Aorta (tissue), 5 donors: ENCODE measurements around the gene AUNIP. TPM values are rescaled to one million over a fixed set of nuclear protein-coding genes. Genes with fewer than 3 reads are reported as not detected.

ENCODE experiments used
- ATAC-seq: fragments of 200-7000 bp; cut with Tn5 transposase; one replicate; pipeline ENCODE4 v1.9.1; 2022; ENCODE audit warnings: moderate library complexity; ENCODE audit not compliant: low FRiP score
- DNase-seq, 2 donors: peaks; one replicate each; pipeline ENCODE4 v3.0.0-alpha.2; 2020
- H3K27ac ChIP-seq, 2 donors: one replicate each; pipeline ENCODE4 v1.5.1; 2013; ENCODE audit warnings: low read length in 2 of 2, mild to moderate bottlenecking in 2 of 2, moderate library complexity in 2 of 2, control low read depth in 1 of 2, inconsistent platforms in 1 of 2, low read depth in 1 of 2
- H3K27me3 ChIP-seq, 2 donors: one replicate each; pipeline ENCODE4 v1.6.1; 2013; ENCODE audit warnings: control low read depth in 1 of 2, low read length in 1 of 2, mild to moderate bottlenecking in 1 of 2, moderate library complexity in 1 of 2; ENCODE audit not compliant: insufficient read depth in 2 of 2, control insufficient read depth in 1 of 2
- H3K36me3 ChIP-seq, 2 donors: one replicate each; pipeline ENCODE4 v1.6.1; 2013; ENCODE audit warnings: control low read depth in 1 of 2, low read length in 1 of 2, mild to moderate bottlenecking in 1 of 2; ENCODE audit not compliant: insufficient read depth in 2 of 2, control insufficient read depth in 1 of 2
- H3K4me1 ChIP-seq, 2 donors: one replicate each; pipeline ENCODE4 v1.6.1; 2013; ENCODE audit warnings: low read length in 2 of 2, control low read depth in 1 of 2, mild to moderate bottlenecking in 1 of 2, moderate library complexity in 1 of 2; ENCODE audit not compliant: insufficient read depth in 2 of 2, control insufficient read depth in 1 of 2
- H3K4me3 ChIP-seq, 2 donors: one replicate each; pipeline ENCODE4 v1.5.1; 2013; ENCODE audit warnings: low read length in 2 of 2, control low read depth in 1 of 2, mild to moderate bottlenecking in 1 of 2
- H3K9me3 ChIP-seq: one replicate; pipeline ENCODE4 v1.6.1; 2013; ENCODE audit warnings: mild to moderate bottlenecking, low read length; ENCODE audit not compliant: control insufficient read depth
- WGBS, 2 donors: extraction: QIAGEN DNeasy Blood & Tissue Kit; methylation state at CpG; one replicate each; pipeline ENCODE4 v1.1.7; 2013; 5-methylcytosine and 5-hydroxymethylcytosine counted together
- intact Hi-C, 2 donors: fragments of 100-400 bp; cut with DNase I; formaldehyde crosslinking; loops; one replicate each; pipeline versions ENCODE4 v1.14.2 to v1.15.0; 2022
- polyA plus RNA-seq, 2 donors: library from polyadenylated mRNA; stranded (reverse); fragments of 200-250 nt; gene quantifications; one replicate each; pipeline ENCODE4 v1.2.3, GENCODE V29; 2013
- total RNA-seq, 2 donors: library from RNA; stranded (reverse); fragmentation: NEBNext Ultra II Directional; extraction: Animal tissue kit (Norgen Biotek cat#: 25700); gene quantifications; one replicate each; pipeline ENCODE4 v1.2.1, GENCODE V29; 2021
- donor health status: healthy with polysubstance abuse.
- donor health status: Bipolar disorder and iron deficiency.
- donor health status: DM: no; HTN: no; CAD: no.
- donor health status: DM: no; HTN: no; CAD: no.
- donor health status: DM: yes; HTN: yes; CAD: no.

AUNIP gene
- total and polyA plus RNA-seq, 4 donors = not detected

- WGBS, 2 donors = 90 to 93% methylated on average over 25 of the region's 25 CpGs
- DNase-seq = peak in 1 of 2 donors; percentile 51
- no peak for ATAC-seq
- Histone ChIP-seq H3K4me3 (no peak overlapping the region), H3K27me3 (no peaks in the 10 kb centered on the region), H3K36me3 (no peaks in the 10 kb centered on the region), H3K9me3 (no peaks in the 10 kb centered on the region), H3K27ac (no peak overlapping the region), H3K4me1 (no peaks in the 10 kb centered on the region)
- intact Hi-C loops = no loop called here
These were observed 4.4 kb upstream of the AUNIP start for GRCh38 chr1:25863486-25864262.

GRCh38 chr1:25862785-25863485, 3.7 kb upstream of the AUNIP start:
- no peak for ATAC-seq
- Histone ChIP-seq H3K27me3 (no peaks in the 10 kb centered on the region), H3K4me1 (no peaks in the 10 kb centered on the region), H3K4me3 (no peak overlapping the region), H3K9me3 (no peaks in the 10 kb centered on the region), H3K36me3 (no peaks in the 10 kb centered on the region), H3K27ac (no peak overlapping the region)
- intact Hi-C loops = no loop called here
- WGBS, 2 donors = 91 to 93% methylated on average over 20 of the region's 20 CpGs
- peak in 1 of 2 donors; percentile 66 for DNase-seq

GRCh38 chr1:25861316-25862286, 2.3 kb upstream of the AUNIP start:
- Histone ChIP-seq H3K4me3 (no peak overlapping the region), H3K4me1 (no peaks in the 10 kb centered on the region), H3K27me3 (no peaks in the 10 kb centered on the region), H3K36me3 (no peaks in the 10 kb centered on the region), H3K9me3 (no peaks in the 10 kb centered on the region), H3K27ac (no peak overlapping the region)
- intact Hi-C loops = no loop called here
- no peak for DNase-seq
- no peak for ATAC-seq
- 83 to 92% methylated on average over 16 of the region's 16 CpGs for WGBS, 2 donors

GRCh38 chr1:25858494-25858893, 763 bp downstream of the AUNIP start:
- Histone ChIP-seq H3K27me3 (no peaks in the 10 kb centered on the region), H3K36me3 (no peaks in the 10 kb centered on the region), H3K4me3 (no peak overlapping the region), H3K9me3 (no peaks in the 10 kb centered on the region), H3K4me1 (no peaks in the 10 kb centered on the region), H3K27ac (no peak overlapping the region)
- WGBS, 2 donors = 45 to 52% methylated on average over 7 of the region's 7 CpGs
- DNase-seq (no peak), ATAC-seq (no peak)
- intact Hi-C loops = no loop called here

GRCh38 chr1:25856856-25857255, 2.4 kb downstream of the AUNIP start:
- DNase-seq (no peak), ATAC-seq (no peak)
- Histone ChIP-seq H3K36me3 (no peaks in the 10 kb centered on the region), H3K27me3 (no peaks in the 10 kb centered on the region), H3K4me1 (no peaks in the 10 kb centered on the region), H3K27ac (no peak overlapping the region), H3K4me3 (no peak overlapping the region), H3K9me3 (no peaks in the 10 kb centered on the region)
- intact Hi-C loops = no loop called here
- 93 to 94% methylated on average over 11 of the region's 11 CpGs for WGBS, 2 donors

- H3K4me3 ChIP-seq = no peak overlapping the region
- DNase-seq (no peak), ATAC-seq (no peak)
- H3K27ac ChIP-seq = no peak overlapping the region
- H3K27me3 ChIP-seq = no peaks in the 10 kb centered on the region
- no peaks in the 10 kb centered on the region for H3K9me3 ChIP-seq
- WGBS, 2 donors = 98 to 99% methylated on average over 2 of the region's 2 CpGs
- intact Hi-C loops = no loop called here
- no peaks in the 10 kb centered on the region for H3K36me3 ChIP-seq
- H3K4me1 ChIP-seq = no peaks in the 10 kb centered on the region
These were observed 4.7 kb downstream of the AUNIP start for GRCh38 chr1:25854554-25854953.

- no peaks in the 10 kb centered on the region for H3K36me3 ChIP-seq
- no peak for ATAC-seq
- no peak overlapping the region for H3K4me3 ChIP-seq
- no peaks in the 10 kb centered on the region for H3K27me3 ChIP-seq
- no peak for DNase-seq
- intact Hi-C loops = no loop called here
- no peaks in the 10 kb centered on the region for H3K9me3 ChIP-seq
- WGBS, 2 donors = 84 to 100% methylated on average over 1 of the region's 1 CpG
- H3K4me1 ChIP-seq = no peaks in the 10 kb centered on the region
- H3K27ac ChIP-seq = no peak overlapping the region
These were observed 10.7 kb downstream of the AUNIP start for GRCh38 chr1:25848531-25848930.

GRCh38 chr1:25847929-25848328, 11.3 kb downstream of the AUNIP start:
- no peaks in the 10 kb centered on the region for H3K9me3 ChIP-seq
- intact Hi-C loops = no loop called here
- H3K4me3 ChIP-seq = no peak overlapping the region
- H3K27me3 ChIP-seq = no peaks in the 10 kb centered on the region
- ATAC-seq (no peak), DNase-seq (no peak)
- H3K27ac ChIP-seq = no peak overlapping the region
- H3K36me3 ChIP-seq = no peaks in the 10 kb centered on the region
- WGBS, 2 donors = 76 to 77% methylated on average over 4 of the region's 4 CpGs
- no peaks in the 10 kb centered on the region for H3K4me1 ChIP-seq
